A673 (cell line): ENCODE measurements around the gene FAM83F.

Experiments
- CTCF ChIP-seq: fragments of 300-800, 200-600 bp; sonication (generic); conservative IDR thresholded peaks from 2 replicates; pipeline ENCODE4 v1.5.1; 2017; ENCODE audit warnings: low read depth, mild to moderate bottlenecking, antibody characterized with exemption, low read length, moderate library complexity, mixed read lengths
- EZH2 ChIP-seq: fragments of 200-600 bp; sonication (generic); IDR thresholded peaks from 2 replicates; pipeline ENCODE4 v1.6.1; 2017; ENCODE audit warnings: borderline replicate concordance, low read depth, mild to moderate bottlenecking, mixed read lengths, antibody characterized with exemption, low read length; ENCODE audit not compliant: poor library complexity, severe bottlenecking

- no peak for TF ChIP-seq CTCF
- no peak for TF ChIP-seq EZH2
Observed at GRCh38 chr22:40031766-40032470, 37.2 kb downstream of the FAM83F start.
